GM19238 (cell line): ENCODE data around the gene C19orf18.

Source experiments
- DNase-seq: peaks from one replicate; pipeline ENCODE4 v3.0.0; 2011; ENCODE audit warnings: low spot score; ENCODE audit not compliant: insufficient read length

Gene C19orf18

DNA sequence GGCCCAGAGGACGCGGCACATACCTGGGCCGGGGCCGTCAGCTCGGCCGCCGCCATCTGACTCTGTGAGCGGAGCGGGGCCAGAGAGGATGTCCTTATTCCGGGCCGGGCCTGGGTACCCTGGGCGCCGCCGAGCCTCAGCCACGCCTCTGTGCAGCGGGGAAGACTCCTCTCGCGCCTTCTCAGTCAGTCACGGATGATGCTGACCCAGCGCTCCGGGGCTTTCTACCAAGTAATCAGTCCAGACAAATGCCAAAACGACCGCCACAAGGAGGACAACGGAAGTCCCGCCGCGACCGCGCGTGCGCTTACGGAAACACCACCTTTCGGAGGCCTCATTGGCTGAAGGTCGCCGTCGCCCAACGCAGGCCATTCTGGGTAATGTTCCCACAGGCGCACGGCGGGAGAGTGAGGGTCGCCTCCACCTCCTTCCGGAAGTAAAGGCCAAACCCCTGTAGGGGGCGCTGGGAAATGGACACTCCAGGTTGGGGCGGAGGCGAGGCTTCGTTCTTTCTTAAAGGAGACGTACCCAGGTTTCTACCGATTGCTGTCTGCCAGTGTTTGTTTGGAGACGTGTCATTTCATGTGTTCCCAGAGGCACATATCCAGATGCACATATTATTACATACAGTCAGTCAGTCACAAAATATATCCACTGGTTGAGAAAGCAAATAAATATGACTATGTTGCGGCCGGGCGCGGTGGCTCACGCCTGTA lies 26.8 kb downstream of the C19orf18 start, which contains the start of gene ZNF256:
TSS of gene ZNF256 (minus strand) at position 288 of the 716 bp plus-strand sequence. CDS start at position 56, 232 bp downstream.
- peak; percentile 83 for DNase-seq

- DNase-seq, result no peak
Measured at GRCh38 chr19:57947088-57947418, 27.3 kb downstream of the C19orf18 start.

DNA sequence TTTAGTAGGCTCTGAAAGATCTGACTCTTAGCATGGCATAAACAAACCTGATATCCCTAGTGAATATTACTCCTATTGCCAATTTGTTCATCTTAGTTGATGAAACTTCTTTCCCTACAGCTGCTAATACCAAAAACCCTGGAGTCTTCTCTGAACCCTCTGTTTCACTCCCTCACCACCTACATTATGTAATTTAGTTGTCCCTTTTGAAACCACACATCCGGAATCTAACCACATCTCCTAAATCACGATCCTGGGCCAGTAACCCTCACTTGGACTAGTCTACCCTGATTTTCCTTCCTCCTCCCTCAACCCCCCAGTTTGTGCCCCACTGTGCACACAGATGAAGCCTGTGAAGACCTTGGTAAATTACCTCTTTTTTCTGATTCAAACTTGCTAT lies 28.0 kb downstream of the C19orf18 start:
- DNase-seq, result no peak

DNA sequence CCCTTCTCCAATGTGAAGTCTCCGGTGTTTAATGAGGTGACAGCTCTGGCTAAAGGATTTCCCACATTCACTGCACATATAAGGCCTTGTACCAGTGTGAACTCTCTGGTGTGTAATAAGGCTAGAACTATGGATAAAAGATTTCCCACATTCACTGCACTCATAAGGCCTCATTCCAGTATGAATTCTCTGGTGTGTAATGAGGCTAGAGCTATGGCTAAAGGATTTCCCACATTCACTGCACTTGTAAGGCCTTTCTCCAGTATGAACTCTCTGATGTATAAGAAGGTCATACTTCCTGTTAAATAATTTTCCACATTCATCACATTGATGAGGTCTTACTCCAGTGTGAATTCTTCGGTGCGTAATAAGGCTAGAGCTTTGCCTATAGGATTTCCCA lies 32.7 kb downstream of the C19orf18 start:
- no peak for DNase-seq

GRCh38 chr19:57935731-57936130 lies 38.6 kb downstream of the C19orf18 start:
- DNase-seq, result no peak

DNA sequence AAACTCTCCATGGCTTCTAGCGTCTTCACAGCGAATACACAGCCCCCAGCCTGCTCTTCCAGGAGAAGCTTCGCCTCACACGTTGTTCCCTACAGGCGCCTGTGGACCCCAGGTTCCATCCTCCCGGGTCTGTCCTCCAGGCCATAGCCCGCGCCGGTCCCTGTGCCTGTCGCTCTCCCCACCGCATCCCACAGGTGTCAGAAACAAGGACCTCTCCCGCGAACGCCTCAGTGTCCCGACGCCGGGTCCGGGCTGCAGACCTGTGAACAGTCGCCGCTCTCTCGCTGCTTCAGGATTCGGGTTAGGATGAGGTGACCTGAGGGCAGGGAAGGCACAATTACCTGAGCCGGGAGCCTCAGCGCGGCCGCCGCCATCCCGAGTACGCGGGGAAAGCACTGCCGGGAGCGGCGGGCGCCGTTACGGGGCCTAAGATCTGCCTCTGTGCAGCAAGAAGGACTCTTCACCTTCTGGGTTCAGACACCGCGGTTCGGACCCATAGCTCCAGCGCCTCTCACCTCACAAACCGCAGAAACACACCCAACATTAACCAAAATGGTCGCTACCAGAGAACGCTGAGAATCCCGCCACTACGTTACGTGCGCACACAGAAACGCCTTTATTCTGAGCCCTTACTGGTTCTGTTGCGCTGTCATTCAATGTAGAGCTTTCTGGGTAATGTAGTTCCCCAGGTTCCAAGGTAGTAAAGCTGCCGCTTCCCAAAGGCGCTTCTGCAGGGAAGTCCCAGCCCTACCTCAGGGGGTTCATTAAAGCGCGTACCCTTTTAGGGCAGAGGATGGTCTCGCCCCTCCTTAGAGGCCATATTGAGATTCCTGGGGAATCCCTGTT lies 39.3 kb downstream of the C19orf18 start, which contains the start of gene ZNF418:
TSS of gene ZNF418 (minus strand) at position 583 of the 846 bp plus-strand sequence. CDS start 1,580 bp downstream, outside the sequence.
- DNase-seq, result no peak

DNA sequence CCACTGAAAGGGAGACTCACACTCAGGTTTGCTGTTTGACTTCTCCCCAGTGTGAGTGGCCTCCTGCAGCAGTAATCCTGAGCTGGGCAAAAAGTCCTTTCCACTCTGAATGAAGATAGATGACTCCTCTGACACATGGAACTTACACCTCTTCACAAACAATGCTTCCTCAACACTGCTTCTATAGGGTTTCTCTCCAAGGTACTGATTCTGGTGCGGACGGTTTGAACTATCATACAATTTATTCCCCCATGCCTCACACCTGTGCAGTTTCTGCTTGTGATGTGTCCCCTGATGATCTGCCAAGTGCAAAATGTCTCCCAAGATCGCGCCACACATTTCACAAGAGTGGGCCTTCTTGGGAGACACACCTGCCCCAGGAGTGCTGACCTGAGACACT lies 46.7 kb downstream of the C19orf18 start:
- DNase-seq, result no peak

DNA sequence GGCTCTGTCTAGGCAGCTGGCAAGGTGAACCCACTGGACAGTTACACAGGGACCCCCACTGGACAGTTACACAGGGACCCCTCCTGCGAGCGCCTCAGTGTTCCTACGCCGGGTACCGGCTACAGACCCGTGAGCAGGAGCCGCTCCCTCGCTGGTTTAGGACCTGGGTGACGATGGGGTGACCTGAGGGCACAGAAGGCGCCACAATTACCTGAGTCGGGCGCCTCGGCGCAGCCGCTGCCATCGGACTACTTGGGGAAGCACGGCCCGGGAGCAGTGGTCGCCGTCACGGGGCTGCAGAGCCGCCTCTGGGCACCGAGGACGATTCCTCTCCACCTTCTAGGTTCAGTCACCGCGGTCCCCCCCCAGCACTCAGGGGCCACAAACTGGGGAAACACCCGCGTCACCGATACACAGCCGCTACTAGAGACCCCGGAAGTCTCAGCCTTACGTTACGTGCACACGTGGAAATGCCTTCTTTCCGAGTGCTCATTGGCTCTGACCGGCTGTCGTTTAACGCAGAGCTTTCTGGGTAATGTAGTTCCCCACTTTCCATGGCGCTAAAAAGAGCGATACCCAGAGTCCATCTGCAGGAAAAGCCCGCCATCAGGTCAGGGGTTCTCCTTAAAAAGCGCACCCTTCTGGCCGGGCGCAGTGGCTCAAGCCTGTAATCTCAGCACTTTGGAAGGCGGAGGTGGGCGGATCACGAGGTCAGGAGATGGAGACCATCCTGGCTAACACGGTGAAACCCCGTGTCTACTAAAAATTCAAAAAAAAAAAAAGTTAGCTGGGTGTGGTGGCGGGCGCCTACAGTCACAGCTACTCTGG lies 58.0 kb downstream of the C19orf18 start, which contains the start of gene ZNF417:
TSS of gene ZNF417 (minus strand) at position 425 of the 828 bp plus-strand sequence. CDS start at position 244, 181 bp downstream.
- DNase-seq, result peak; percentile 84

DNA sequence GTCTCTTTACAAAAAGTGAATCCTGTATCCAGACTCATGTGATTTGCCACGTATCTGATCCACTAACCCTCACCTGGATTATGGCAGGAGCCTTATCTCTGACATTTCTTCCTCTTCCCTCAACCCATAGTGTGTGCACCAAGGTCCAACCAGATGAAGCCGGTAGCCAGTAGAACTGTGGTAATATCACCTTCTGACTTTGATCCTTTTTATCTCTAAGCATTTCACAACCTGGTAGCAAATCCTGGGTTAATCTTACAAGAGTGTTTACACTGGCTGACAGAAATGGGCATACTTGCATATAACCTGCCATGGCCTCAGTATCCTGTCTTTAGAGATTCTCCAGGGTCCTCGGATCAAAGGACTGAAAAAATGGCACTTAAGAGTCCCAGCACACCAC lies 59.8 kb downstream of the C19orf18 start:
- DNase-seq, result no peak
